SK-N-SH (cell line): ENCODE data around the gene STARD10. TPM values are rescaled to one million over a fixed set of nuclear protein-coding genes. Genes with fewer than 3 reads are reported as not detected.

Source experiments
- CTCF ChIA-PET: fragments of 300-600, 350-600 bp; formaldehyde crosslinking; extraction: SDS; loops from one replicate; lab custom pipeline; 2021; lab: Yijun Ruan, JAX
- POLR2A ChIA-PET: fragments of 350-600 bp; sonication (Branson Sonifier 250); formaldehyde crosslinking; extraction: SDS; loops from one replicate; lab custom pipeline; 2020; ENCODE audit warnings: antibody characterized with exemption, inconsistent platforms; lab: Yijun Ruan, JAX
- DNase-seq: peaks from one replicate; pipeline ENCODE4 v3.0.0; 2012
- H2AFZ ChIP-seq: fragments of 200-600 bp; sonication (generic); 2 replicates; pipeline ENCODE4 v1.8.1; 2016; ENCODE audit warnings: antibody characterized with exemption, mild to moderate bottlenecking, low read depth
- H3F3A ChIP-seq: fragments of 200-600 bp; sonication (generic); replicated peaks from 2 replicates; pipeline ENCODE3; 2016; ENCODE audit warnings: antibody characterized with exemption, mild to moderate bottlenecking; ENCODE audit not compliant: insufficient read depth
- H3K27ac ChIP-seq, 2 experiments: fragments of 200-500 bp in 1 of 2; fragments of 200-600 bp in 1 of 2; sonication (Bioruptor generic) in 1 of 2; sonication (generic), shearing (Covaris generic) in 1 of 2; 2 replicates each; pipeline versions ENCODE4 v1.5.1 to v1.6.1; 2014 to 2016; ENCODE audit warnings: low read depth in 2 of 2, inconsistent platforms in 1 of 2, low read length in 1 of 2, mild to moderate bottlenecking in 1 of 2, mixed read lengths in 1 of 2
- H3K27me3 ChIP-seq: fragments of 200-600 bp; sonication (generic), shearing (Covaris generic); 2 replicates; pipeline ENCODE4 v1.6.1; 2016; ENCODE audit warnings: mixed run types; ENCODE audit not compliant: insufficient read depth
- H3K36me3 ChIP-seq, 2 experiments: fragments of 200-500 bp in 1 of 2; fragments of 200-600 bp in 1 of 2; sonication (Bioruptor generic) in 1 of 2; sonication (generic) in 1 of 2; replicated peaks in 1 of 2; 2 replicates each; pipeline versions ENCODE3 to v1.5.1; 2014 to 2016; ENCODE audit warnings: low read length in 1 of 2, mild to moderate bottlenecking in 1 of 2; ENCODE audit not compliant: insufficient read depth in 2 of 2, control insufficient read depth in 1 of 2
- H3K4me1 ChIP-seq, 2 experiments: fragments of 200-500 bp in 1 of 2; fragments of 200-600 bp in 1 of 2; sonication (Bioruptor generic) in 1 of 2; sonication (generic), shearing (Covaris generic) in 1 of 2; 2 replicates each; pipeline versions ENCODE4 v1.5.1 to v1.6.1; 2014 to 2016; ENCODE audit warnings: low read depth in 1 of 2, low read length in 1 of 2, mixed run types in 1 of 2; ENCODE audit not compliant: insufficient read depth in 2 of 2, control insufficient read depth in 1 of 2
- H3K4me2 ChIP-seq: fragments of 200-600 bp; sonication (generic), shearing (Covaris generic); 2 replicates; pipeline ENCODE4 v1.6.1; 2017; ENCODE audit warnings: mixed run types
- H3K4me3 ChIP-seq, 2 experiments: fragments of 200-500 bp in 1 of 2; fragments of 200-600 bp in 1 of 2; sonication (Bioruptor generic) in 1 of 2; sonication (generic), shearing (Covaris generic) in 1 of 2; 2 replicates each; pipeline versions ENCODE4 v1.5.1 to v1.8.1; 2014 to 2016; ENCODE audit warnings: low read depth in 2 of 2, inconsistent platforms in 1 of 2, low read length in 1 of 2, mild to moderate bottlenecking in 1 of 2, mixed read lengths in 1 of 2, moderate library complexity in 1 of 2
- H3K79me2 ChIP-seq: fragments of 200-600 bp; sonication (generic); 2 replicates; pipeline ENCODE4 v1.8.1; 2017; ENCODE audit warnings: mild to moderate bottlenecking; ENCODE audit not compliant: insufficient read depth
- H3K9ac ChIP-seq: fragments of 200-600 bp; sonication (generic); 2 replicates; pipeline ENCODE4 v1.6.1; 2017; ENCODE audit warnings: mixed run types
- H3K9me2 ChIP-seq: fragments of 200-600 bp; sonication (generic); 2 replicates; pipeline ENCODE4 v1.6.1; 2017; ENCODE audit warnings: mixed run types
- H3K9me3 ChIP-seq: fragments of 200-600 bp; sonication (generic); 2 replicates; pipeline ENCODE4 v1.6.1; 2017; ENCODE audit warnings: mixed run types, mild to moderate bottlenecking, moderate library complexity
- H4K20me1 ChIP-seq: fragments of 200-600 bp; sonication (generic); 2 replicates; pipeline ENCODE4 v1.6.1; 2017; ENCODE audit warnings: mild to moderate bottlenecking, mixed run types; ENCODE audit not compliant: insufficient read depth
- CHD2 ChIP-seq: fragments of 150-350 bp; IDR thresholded peaks from 2 replicates; pipeline ENCODE4 v1.6.1; 2018; ENCODE audit warnings: low read length; ENCODE audit not compliant: partially characterized antibody
- ELF1 ChIP-seq: IDR thresholded peaks from 2 replicates; pipeline ENCODE4 v1.4.0; 2012
- FOSL2 ChIP-seq: IDR thresholded peaks from 2 replicates; pipeline ENCODE4 v1.4.0; 2012; ENCODE audit warnings: low read depth, mild to moderate bottlenecking, moderate library complexity, borderline replicate concordance
- FOXJ3 ChIP-seq: sonication (generic); formaldehyde crosslinking; IDR thresholded peaks from 2 replicates; pipeline ENCODE4 v1.5.1; 2020; ENCODE audit warnings: mild to moderate bottlenecking, missing genetic modification reagents
- GABPA ChIP-seq: IDR thresholded peaks from 2 replicates; pipeline ENCODE4 v1.4.0; 2012; ENCODE audit warnings: low read depth, mild to moderate bottlenecking
- JUND ChIP-seq: IDR thresholded peaks from 2 replicates; pipeline ENCODE4 v1.4.0; 2012
- POLR2AphosphoS5 ChIP-seq: IDR thresholded peaks from 2 replicates; pipeline ENCODE4 v1.6.1; 2012; ENCODE audit warnings: low read depth, low read length
- RAD21 ChIP-seq: IDR thresholded peaks from 2 replicates; pipeline ENCODE4 v1.6.1; 2012; ENCODE audit warnings: mild to moderate bottlenecking, low read length
- SIN3A ChIP-seq: IDR thresholded peaks from 2 replicates; pipeline ENCODE4 v1.6.1; 2012; ENCODE audit warnings: low read depth, mild to moderate bottlenecking, low read length, moderate library complexity, borderline replicate concordance
- SMC3 ChIP-seq: IDR thresholded peaks from 2 replicates; pipeline ENCODE4 v1.6.1; 2012; ENCODE audit warnings: low read depth, low read length, improper control_type of control experiment
- TAF1 ChIP-seq: IDR thresholded peaks from 2 replicates; pipeline ENCODE4 v1.6.1; 2012; ENCODE audit warnings: low read depth, mild to moderate bottlenecking, low read length, moderate library complexity, borderline replicate concordance
- WGBS: methylation state at CpG from one replicate; pipeline ENCODE4 v1.1.6; 2017; ENCODE audit warnings: low lambda C conversion rate; 5-methylcytosine and 5-hydroxymethylcytosine counted together
- polyA plus RNA-seq, 3 experiments: library from polyadenylated mRNA; depleted of rRNA; stranded (reverse); fragments of >200 nt; gene quantifications; 2 replicates each; pipeline ENCODE4 v1.2.3, GENCODE V29; 2012
- TF ChIP-seq, protein P1 (sequence below): fragments of 200-600 bp; sonication (generic); IDR thresholded peaks from 2 replicates; pipeline ENCODE4 v1.6.1; 2017; ENCODE audit warnings: antibody characterized with exemption, mild to moderate bottlenecking, moderate library complexity
- TF ChIP-seq, protein P2 (sequence below): IDR thresholded peaks from 2 replicates; pipeline ENCODE4 v1.4.0; 2012; ENCODE audit warnings: low read depth
- TF ChIP-seq, protein P3 (sequence below): IDR thresholded peaks from 2 replicates; pipeline ENCODE4 v1.4.0; 2012; ENCODE audit warnings: low read depth, borderline replicate concordance
- TF ChIP-seq, protein P4 (sequence below): IDR thresholded peaks from 2 replicates; pipeline ENCODE4 v1.6.1; 2012; ENCODE audit warnings: mild to moderate bottlenecking, low read depth, low read length, moderate library complexity
- TF ChIP-seq, protein P5 (sequence below): fragments of 150-350 bp; IDR thresholded peaks from 2 replicates; pipeline ENCODE4 v1.6.1; 2017; ENCODE audit warnings: antibody characterized with exemption, low read length, low read depth, borderline replicate concordance

STARD10 gene
- polyA plus RNA-seq, 1 of the 3 experiments (the other 2 are of a cell fraction): 47.7 TPM

DNA sequence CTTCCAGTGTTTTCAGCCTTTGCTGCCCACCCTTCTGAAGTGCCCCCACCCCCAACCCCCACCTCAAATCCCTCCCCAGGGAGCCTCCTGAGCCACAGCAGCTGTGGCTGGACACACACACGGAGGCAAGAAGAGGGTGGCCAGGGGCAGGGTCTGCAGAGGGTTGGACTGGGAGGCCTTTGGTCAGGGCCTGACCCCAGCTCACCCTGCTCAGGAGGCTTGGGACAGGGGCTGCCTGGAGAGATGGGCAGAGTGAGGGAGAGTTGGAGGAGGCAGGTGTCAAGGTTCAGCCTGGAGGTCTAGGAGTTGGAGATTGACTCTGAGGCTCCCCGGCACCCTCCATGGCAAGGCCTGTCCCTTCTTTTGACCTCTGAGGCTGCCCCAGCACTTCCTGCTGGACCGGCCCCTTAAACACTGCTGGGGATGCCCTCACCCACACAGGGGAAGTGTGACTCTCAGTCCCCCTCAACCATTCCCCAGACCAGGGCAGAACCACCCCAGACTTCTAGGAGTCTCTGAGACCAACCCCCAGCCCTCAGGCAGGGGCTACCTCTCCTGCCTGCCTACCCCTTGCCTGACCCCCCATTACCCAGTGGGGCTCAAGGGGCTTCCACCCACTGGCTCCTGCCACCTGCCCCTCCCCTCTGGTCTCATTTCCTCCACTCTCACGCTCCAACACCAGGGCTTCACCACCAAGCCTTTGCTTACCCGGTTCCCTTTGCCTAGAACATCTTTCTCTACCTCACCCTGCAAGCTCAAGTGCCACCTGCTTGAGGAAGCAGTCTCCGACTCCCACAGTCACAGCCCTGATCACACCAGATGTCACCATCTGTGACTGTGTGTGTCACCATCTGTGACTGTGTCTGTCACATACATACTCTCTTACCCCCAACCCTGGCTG lies 50.3 kb downstream of the STARD10 start (continued):
- TF ChIP-seq, protein P1, sequence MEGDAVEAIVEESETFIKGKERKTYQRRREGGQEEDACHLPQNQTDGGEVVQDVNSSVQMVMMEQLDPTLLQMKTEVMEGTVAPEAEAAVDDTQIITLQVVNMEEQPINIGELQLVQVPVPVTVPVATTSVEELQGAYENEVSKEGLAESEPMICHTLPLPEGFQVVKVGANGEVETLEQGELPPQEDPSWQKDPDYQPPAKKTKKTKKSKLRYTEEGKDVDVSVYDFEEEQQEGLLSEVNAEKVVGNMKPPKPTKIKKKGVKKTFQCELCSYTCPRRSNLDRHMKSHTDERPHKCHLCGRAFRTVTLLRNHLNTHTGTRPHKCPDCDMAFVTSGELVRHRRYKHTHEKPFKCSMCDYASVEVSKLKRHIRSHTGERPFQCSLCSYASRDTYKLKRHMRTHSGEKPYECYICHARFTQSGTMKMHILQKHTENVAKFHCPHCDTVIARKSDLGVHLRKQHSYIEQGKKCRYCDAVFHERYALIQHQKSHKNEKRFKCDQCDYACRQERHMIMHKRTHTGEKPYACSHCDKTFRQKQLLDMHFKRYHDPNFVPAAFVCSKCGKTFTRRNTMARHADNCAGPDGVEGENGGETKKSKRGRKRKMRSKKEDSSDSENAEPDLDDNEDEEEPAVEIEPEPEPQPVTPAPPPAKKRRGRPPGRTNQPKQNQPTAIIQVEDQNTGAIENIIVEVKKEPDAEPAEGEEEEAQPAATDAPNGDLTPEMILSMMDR: no peak
- TF ChIP-seq SIN3A (no peak), FOXJ3 (no peak), ELF1 (no peak), RAD21 (no peak)
- TF ChIP-seq, all 33 proteins: peak for 0

DNA sequence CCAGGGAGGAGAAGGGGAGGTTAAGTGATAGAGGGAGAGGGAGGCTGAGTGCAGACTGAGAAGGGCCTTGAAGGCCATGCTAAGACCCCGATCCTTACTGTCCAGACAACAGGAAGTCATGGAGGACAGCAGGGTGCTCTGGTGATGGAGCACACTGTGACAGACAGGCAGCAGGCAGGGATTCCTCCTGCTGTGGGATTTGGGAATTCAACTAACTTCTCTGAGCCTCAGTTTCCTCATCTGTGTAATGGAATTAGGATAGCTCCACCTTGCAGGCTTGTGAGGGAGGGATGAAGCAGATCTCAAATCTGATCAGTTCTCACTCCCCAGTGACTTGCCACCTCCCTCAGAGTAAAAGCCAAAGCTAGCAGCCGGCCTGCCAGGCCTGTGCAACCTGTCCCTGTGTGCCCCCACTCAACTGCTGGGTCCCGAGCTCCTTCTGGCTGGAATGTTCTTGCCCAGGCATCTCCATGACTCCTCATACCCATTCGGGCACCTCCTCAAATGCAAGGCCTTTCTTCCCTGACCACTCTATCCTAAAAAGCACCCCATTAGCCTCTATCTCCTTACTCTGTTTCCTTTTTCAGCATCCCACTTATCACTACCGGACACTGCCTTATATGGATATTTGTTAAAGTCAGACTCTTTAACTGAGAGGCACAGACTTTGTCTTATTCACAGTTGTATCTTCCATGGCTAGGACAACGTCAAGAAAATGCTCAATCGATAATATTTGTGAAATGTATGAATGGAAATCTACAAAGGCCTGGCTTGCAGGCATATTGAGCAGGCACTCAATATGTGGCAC lies 51.1 kb downstream of the STARD10 start:
- no peaks in the 10 kb centered on the region for H3K36me3 ChIP-seq
- peaks cover 26% of the 10 kb centered on the region; the same call in 1 of the 2 replicates for H3K79me2 ChIP-seq
- H3K4me1 ChIP-seq: peaks cover 0 to 69% of the 10 kb centered on the region in 2 experiments; a peak in 2 of 4 replicates
- no peaks in the 10 kb centered on the region for H3K27me3 ChIP-seq
- CTCF ChIA-PET: interaction anchor here (1.1 kb wide), 1 partner anchor 50 kb away, joined by 5 read pairs; no protein-coding TSS in a partner anchor
- no peak overlapping the region for H3K27ac ChIP-seq
- POLR2A ChIA-PET: no interaction called here
- H2AFZ ChIP-seq: no peak overlapping the region
- no peaks in the 10 kb centered on the region for H3K9me2 ChIP-seq
- H3K9ac ChIP-seq: no peak overlapping the region
- no peaks in the 10 kb centered on the region for H3F3A ChIP-seq
- no peaks in the 10 kb centered on the region for H3K9me3 ChIP-seq
- H3K4me3 ChIP-seq: no peak overlapping the region
- no peak overlapping the region for H3K4me2 ChIP-seq
- DNase-seq: no peak
- 94% methylated on average over 7 of the region's 7 CpGs for WGBS
- H4K20me1 ChIP-seq: no peaks in the 10 kb centered on the region; the same call in 1 of the 2 replicates
- no peak for TF ChIP-seq SIN3A
- TF ChIP-seq, protein P2, sequence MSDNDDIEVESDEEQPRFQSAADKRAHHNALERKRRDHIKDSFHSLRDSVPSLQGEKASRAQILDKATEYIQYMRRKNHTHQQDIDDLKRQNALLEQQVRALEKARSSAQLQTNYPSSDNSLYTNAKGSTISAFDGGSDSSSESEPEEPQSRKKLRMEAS: no peak
- TF ChIP-seq, protein P1: no peak
- no peak for TF ChIP-seq SMC3
- TF ChIP-seq POLR2AphosphoS5: no peak
- no peak for TF ChIP-seq GABPA
- TF ChIP-seq CHD2: no peak
- no peak for TF ChIP-seq TAF1
- no peak for TF ChIP-seq JUND
- TF ChIP-seq, protein P3, sequence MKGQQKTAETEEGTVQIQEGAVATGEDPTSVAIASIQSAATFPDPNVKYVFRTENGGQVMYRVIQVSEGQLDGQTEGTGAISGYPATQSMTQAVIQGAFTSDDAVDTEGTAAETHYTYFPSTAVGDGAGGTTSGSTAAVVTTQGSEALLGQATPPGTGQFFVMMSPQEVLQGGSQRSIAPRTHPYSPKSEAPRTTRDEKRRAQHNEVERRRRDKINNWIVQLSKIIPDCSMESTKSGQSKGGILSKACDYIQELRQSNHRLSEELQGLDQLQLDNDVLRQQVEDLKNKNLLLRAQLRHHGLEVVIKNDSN: no peak
- TF ChIP-seq, protein P4, sequence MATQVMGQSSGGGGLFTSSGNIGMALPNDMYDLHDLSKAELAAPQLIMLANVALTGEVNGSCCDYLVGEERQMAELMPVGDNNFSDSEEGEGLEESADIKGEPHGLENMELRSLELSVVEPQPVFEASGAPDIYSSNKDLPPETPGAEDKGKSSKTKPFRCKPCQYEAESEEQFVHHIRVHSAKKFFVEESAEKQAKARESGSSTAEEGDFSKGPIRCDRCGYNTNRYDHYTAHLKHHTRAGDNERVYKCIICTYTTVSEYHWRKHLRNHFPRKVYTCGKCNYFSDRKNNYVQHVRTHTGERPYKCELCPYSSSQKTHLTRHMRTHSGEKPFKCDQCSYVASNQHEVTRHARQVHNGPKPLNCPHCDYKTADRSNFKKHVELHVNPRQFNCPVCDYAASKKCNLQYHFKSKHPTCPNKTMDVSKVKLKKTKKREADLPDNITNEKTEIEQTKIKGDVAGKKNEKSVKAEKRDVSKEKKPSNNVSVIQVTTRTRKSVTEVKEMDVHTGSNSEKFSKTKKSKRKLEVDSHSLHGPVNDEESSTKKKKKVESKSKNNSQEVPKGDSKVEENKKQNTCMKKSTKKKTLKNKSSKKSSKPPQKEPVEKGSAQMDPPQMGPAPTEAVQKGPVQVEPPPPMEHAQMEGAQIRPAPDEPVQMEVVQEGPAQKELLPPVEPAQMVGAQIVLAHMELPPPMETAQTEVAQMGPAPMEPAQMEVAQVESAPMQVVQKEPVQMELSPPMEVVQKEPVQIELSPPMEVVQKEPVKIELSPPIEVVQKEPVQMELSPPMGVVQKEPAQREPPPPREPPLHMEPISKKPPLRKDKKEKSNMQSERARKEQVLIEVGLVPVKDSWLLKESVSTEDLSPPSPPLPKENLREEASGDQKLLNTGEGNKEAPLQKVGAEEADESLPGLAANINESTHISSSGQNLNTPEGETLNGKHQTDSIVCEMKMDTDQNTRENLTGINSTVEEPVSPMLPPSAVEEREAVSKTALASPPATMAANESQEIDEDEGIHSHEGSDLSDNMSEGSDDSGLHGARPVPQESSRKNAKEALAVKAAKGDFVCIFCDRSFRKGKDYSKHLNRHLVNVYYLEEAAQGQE: no peak
- TF ChIP-seq, protein P5, sequence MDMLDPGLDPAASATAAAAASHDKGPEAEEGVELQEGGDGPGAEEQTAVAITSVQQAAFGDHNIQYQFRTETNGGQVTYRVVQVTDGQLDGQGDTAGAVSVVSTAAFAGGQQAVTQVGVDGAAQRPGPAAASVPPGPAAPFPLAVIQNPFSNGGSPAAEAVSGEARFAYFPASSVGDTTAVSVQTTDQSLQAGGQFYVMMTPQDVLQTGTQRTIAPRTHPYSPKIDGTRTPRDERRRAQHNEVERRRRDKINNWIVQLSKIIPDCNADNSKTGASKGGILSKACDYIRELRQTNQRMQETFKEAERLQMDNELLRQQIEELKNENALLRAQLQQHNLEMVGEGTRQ: no peak
- TF ChIP-seq FOSL2: no peak
- TF ChIP-seq FOXJ3: no peak
